Cerebellar nuclear complex (tissue), 1 donor: ENCODE measurements around the gene ELAC2.

ENCODE experiments used
- DNase-seq, 2 experiments: peaks; one replicate each; lab custom pipeline; 2025; lab: John Stamatoyannopoulos, UW

The ELAC2 gene, protein sequence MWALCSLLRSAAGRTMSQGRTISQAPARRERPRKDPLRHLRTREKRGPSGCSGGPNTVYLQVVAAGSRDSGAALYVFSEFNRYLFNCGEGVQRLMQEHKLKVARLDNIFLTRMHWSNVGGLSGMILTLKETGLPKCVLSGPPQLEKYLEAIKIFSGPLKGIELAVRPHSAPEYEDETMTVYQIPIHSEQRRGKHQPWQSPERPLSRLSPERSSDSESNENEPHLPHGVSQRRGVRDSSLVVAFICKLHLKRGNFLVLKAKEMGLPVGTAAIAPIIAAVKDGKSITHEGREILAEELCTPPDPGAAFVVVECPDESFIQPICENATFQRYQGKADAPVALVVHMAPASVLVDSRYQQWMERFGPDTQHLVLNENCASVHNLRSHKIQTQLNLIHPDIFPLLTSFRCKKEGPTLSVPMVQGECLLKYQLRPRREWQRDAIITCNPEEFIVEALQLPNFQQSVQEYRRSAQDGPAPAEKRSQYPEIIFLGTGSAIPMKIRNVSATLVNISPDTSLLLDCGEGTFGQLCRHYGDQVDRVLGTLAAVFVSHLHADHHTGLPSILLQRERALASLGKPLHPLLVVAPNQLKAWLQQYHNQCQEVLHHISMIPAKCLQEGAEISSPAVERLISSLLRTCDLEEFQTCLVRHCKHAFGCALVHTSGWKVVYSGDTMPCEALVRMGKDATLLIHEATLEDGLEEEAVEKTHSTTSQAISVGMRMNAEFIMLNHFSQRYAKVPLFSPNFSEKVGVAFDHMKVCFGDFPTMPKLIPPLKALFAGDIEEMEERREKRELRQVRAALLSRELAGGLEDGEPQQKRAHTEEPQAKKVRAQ

DNA sequence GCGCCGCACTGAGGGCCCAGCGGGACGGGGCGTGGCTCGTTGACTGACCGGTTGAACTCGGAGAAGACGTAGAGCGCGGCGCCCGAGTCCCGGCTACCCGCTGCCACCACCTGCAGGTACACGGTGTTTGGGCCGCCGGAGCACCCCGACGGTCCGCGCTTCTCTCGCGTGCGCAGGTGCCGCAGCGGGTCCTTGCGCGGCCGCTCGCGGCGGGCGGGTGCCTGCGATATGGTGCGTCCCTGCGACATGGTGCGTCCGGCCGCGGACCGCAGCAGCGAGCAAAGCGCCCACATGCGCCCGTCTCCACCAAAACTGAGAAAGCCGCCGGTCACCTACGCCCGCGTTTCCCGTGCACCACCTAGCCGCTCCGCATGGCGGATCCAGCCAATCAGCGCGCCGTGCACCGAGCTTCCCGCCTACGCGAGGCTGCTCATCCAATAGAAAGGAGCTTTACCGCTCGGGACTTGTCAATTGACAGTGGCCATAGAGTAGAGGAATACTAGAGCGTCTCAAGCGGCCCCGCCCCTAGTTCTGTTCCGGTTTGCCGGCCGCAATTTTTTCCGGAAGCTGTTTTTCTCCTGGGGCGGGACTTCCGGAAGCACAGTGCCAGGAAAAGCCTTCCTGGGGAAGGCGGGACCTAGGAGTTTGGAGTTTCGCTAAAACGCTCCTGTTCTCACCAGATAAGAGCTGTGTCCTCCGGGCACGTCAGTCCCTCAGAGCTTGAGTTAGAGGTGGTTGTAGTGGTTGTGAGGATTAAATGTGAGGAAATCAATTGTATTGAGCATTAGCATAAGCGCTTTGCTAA lies at the start of gene ELAC2:
TSS of gene ELAC2 (minus strand) at position 373 of the 805 bp plus-strand sequence. CDS start at position 293, 80 bp downstream.
- DNase-seq, result peak; percentile 86 to 98

- DNase-seq, result no peak
Observed at GRCh38 chr17:13065032-13065431, 47.2 kb upstream of the ELAC2 start.

- DNase-seq, result no peak
Observed at GRCh38 chr17:13055131-13055530, 37.3 kb upstream of the ELAC2 start.

DNA sequence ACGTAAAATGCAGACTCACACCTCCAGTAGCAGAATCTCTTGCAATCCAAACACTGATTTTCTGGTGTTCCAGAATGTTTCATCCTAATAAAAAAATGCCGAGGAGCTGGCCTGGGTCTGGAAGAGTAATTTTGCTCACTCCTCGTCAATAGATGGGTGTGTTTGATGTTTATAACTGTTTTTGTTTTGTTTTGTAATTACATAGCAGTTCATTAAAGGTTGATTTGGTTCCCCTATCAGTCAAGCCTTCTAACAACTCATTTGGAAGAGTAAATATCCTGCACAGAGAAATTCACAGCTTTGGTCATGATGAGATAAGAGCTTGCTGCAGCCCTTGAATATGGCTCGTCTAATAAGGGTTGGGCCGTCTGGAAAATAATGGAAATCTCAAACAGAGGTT lies 36.8 kb upstream of the ELAC2 start:
- no peak for DNase-seq

- DNase-seq, result peak; percentile 45 to 82
Observed at GRCh38 chr17:13051915-13052314, 34.1 kb upstream of the ELAC2 start.

- no peak for DNase-seq
Observed at GRCh38 chr17:13047011-13047606, 29.3 kb upstream of the ELAC2 start.

DNA sequence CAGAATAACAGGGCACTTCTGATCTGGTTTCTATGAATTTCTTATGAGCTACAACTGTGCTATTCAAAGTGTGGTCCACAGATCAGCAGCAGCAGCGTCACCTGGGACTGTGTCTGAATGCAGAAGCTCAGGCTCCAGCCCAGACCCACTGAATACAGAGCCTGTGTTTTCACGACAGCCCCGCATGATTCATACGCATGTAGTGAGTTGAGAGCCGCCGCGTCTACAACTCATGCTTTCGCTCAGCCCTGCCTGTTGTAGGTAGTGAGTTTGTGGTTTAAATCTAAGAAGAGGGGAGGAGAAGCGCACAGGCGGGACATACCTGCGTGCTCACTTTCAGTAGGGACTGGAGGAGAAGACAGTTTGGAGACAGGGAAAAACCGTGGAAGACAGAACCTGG lies 28.5 kb upstream of the ELAC2 start:
- DNase-seq, result no peak

DNA sequence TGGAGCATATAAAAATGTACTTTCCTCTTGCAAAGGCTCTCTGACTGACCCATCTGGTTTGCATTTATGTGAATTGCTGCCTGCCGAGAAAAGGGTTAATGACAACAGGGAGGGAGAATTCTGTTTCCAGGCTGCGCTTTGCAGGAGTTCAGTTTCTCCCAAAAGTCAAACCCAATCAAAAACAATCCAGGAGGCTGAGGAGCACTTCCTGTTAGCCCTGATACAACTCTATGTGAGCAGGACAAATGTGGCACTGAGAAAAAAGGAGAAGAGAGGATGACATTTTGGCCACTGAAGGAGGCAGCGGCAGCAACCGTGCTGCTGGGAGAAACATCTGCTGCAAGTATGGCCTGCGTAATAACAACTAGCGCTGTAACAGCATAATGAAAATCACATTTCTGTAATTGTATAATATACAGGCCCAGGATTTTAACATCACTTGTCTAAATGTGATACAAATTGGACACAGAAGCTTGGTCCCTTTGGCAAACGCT lies 26.8 kb upstream of the ELAC2 start:
- DNase-seq, result no peak

- peak; percentile 33 to 38 for DNase-seq
Observed at GRCh38 chr17:13038931-13039665, 21.3 kb upstream of the ELAC2 start.

DNA sequence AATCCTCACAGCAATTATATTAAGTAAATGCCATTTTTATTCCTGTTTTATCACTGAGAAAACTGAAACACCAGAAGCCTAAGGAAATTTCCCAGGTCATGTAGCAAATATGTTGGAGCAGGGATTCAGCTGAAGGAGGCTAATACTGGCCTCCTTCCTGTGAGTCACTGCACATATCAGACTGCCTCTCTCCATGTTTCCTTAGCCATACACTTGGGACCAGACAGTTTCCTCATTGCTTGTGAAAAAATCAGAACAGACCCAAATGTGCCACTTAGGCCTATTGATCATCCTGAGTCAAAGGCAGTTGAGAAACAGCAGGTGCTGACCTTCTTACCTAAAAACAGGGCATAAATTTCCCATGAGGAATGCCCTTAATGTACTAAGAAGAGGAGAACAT lies 18.9 kb upstream of the ELAC2 start:
- DNase-seq, result no peak

GRCh38 chr17:13035420-13035819 lies 17.6 kb upstream of the ELAC2 start:
- no peak for DNase-seq

DNA sequence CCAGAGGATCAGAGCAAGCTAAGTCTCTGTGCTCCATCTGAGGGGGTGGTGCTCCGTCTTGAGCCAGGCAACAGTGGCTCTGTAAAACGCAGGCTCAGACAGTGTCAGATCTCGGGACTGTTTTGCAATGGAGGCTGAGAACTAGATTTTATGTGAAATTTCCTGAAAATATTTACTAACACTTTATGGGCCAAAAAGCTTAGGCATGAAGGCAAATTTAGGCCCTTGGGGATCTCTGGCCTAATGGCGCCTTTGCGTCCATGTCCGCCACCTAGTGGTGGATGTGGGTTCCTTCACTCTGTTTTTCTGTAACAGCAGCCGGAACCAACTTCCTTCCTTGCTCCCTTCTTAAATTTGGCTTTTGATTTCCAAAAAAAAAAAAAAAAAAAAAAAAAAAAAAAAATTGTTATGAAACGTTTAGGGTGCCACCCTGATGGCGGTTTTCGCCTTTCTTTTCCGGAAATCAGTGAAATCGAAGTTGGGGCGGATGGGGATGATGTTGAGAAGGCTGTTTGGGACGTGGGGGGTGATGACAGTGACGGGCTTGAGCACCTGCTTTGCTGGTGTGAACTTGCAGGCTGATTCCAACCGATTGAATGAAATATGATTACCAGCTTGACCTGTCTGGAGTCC lies 14.0 kb upstream of the ELAC2 start:
- DNase-seq, result no peak

DNA sequence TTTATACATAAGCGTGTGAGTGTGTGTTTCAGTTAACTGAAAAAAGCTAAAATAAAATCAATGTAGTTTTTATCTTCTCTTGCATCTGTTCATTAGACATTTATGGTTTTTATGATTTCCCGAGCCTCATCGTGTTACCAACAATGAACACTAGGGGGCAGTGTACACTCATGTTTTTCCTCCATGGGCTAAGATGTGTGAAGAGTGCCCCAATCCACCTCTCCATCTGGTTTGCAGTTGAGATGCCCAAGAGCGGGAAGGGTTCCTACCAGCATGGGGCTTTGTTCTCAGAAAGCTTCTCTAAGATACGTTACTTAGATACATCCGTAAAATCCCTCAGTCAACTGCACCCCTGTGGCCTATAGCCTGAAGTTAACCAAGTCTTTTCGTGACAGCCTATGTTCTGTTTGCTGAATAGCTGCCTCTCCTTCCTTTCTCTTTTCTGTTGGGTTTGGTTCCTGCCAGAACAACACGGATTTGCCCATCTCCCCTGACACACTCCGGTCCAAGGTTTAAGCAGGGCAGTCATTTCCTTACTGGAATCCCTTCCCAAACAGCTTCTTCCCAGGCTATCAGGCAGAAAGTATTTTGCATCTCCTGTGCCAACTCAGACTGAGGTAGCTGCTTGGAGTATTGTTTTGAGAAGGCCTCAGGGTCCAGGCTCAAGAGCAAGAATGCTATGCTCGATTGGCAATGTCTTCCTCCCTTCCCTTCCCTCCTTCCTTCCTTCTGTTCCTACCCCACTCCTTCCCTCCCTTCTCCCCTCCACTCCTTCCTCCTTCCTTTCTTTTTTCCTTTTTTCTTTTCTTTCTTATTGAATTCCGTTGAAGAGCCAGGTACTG lies 12.9 kb upstream of the ELAC2 start:
- DNase-seq, result peak in 1 of 2 experiments; percentile 19

GRCh38 chr17:13030056-13030455 lies 12.2 kb upstream of the ELAC2 start:
- DNase-seq, result no peak

DNA sequence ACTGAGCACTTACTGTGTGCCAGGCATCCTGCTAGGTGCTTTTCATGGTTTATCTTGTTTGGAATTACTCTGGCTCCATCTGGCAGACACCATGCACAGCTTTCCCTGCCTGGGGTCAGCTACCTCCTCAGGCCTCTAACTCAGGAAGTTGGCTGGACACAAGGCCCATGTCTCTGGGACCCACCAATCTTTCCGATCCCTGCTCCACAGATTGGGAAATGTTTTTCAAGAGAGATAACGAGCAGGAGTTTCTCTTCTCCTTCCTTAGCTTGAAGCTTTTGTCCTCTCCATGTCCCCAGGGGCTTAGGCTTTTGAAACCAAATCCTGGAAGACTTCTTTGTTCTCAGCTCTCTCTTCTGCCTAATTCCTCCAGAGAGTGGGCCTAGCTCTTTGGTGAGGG lies 11.5 kb upstream of the ELAC2 start:
- no peak for DNase-seq

GRCh38 chr17:13027246-13027645 lies 9.4 kb upstream of the ELAC2 start:
- DNase-seq, result no peak

DNA sequence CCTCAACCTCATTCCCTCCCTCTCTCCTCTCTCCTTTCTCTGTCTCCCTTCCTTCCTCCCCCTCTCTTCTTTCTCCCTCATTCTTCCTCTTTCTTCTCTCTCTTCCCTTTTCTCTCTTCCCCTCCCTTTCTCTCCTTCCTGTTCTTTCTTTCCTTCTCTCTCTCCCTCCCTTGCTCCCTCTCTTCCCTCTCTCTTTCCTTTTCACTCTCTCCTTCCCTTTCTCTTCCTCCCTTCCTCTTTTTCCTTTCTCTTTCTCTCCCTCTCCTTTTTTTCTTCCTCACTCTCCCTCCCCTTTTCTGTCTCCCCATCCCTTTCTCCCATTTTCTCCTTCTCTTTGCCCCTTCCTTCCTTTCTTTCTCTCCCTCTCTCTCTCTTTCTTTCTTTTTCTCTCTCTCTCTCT lies 7.9 kb upstream of the ELAC2 start:
- no peak for DNase-seq

GRCh38 chr17:13025258-13025627 lies 7.4 kb upstream of the ELAC2 start:
- DNase-seq, result no peak

DNA sequence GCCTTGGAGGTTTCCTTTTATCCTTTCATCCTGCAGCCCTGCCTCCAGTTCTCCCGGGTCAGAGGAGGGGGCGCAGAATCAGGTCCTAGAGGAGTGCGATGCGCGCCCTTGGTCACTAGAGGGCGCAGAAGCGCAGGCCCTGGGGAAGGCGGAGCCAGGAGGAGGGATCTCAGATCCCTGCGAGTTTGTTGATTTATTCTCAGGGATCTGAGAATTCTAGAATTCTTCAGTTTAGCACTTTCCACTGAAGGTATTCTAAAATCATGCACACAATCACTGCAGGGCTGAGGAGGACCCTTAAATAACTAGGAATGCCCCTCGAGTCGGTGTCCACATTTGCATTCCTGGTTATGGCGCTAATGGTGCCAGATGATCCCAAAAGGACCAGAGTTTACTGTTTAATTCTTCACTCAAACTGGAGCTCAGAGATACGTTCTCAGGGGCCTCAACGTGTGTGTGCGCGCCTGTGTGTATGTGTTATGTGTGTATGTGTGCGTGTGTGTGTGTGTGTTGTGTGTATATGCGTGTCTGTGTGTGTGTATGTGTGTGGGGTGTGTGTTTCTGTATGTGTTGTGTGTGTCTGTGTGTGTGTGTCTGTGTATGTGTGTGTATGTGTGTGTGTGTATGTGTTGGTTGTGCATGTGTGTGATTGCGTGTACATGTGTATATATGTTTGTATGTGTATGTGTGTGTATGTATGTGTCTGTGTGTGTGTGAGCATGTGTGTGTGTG lies 6.9 kb upstream of the ELAC2 start:
- no peak for DNase-seq
